HG02884 (cell line): Measurements from ENCODE around the gene GBF1.
A peak's percentile ranks its signal among the peaks of the same experiment; 100 is the strongest.
"Not testable (repeated sequence)": the region's sequence is repeated elsewhere in the genome, so short reads cannot be mapped to it uniquely, and the experiment has no call there.

Source experiments
- ATAC-seq: cut with Tn5 transposase; IDR thresholded peaks from one replicate; pipeline ENCODE4 v1.9.1; 2021; ENCODE audit warnings: mild to moderate bottlenecking, moderate library complexity; ENCODE audit not compliant: unreplicated experiment

GBF1 gene, protein sequence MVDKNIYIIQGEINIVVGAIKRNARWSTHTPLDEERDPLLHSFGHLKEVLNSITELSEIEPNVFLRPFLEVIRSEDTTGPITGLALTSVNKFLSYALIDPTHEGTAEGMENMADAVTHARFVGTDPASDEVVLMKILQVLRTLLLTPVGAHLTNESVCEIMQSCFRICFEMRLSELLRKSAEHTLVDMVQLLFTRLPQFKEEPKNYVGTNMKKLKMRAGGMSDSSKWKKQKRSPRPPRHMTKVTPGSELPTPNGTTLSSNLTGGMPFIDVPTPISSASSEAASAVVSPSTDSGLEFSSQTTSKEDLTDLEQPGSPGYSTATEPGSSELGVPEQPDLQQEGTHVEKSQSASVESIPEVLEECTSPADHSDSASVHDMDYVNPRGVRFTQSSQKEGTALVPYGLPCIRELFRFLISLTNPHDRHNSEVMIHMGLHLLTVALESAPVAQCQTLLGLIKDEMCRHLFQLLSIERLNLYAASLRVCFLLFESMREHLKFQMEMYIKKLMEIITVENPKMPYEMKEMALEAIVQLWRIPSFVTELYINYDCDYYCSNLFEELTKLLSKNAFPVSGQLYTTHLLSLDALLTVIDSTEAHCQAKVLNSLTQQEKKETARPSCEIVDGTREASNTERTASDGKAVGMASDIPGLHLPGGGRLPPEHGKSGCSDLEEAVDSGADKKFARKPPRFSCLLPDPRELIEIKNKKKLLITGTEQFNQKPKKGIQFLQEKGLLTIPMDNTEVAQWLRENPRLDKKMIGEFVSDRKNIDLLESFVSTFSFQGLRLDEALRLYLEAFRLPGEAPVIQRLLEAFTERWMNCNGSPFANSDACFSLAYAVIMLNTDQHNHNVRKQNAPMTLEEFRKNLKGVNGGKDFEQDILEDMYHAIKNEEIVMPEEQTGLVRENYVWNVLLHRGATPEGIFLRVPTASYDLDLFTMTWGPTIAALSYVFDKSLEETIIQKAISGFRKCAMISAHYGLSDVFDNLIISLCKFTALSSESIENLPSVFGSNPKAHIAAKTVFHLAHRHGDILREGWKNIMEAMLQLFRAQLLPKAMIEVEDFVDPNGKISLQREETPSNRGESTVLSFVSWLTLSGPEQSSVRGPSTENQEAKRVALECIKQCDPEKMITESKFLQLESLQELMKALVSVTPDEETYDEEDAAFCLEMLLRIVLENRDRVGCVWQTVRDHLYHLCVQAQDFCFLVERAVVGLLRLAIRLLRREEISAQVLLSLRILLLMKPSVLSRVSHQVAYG (N-terminal part only)

DNA sequence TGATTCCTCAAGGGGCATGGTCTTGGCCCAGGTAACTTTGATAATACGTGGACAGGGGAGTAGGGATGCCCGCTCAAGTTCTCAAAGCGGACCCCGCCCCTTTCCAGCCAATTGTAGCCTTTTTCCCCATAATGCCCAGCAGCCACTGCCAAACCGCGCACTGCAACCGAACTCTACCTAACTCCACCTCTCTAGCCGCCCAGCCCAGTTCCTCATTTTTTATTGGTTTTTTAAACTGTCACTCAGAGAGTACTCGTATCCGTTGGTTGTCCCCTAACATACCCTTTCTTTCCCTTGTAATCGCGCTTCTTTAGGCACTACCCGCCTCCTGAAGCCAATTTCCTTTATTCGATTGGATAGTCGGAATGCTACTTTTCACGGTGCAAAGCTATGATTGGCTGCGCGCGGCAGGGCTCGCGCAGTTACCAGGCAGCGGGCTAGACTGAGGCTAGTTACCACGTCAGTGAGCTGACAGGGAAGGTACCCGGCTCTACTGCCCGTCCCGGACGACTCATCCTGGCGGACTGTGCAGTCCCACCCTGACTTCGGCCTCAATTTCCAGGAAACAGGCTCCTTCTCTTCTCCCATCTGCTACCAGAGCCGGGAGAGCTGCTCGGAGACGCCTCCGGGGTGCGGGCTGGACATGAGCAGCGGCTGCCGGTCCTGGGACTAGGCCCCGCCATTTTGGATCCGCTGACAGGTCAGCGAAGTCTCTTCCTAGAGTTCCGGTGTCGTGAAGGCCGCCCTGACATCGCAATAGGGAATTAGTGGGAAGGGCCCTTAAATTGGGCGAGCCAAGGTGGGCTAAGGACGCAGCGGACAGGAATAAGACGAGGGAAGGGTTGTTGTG lies at the start of gene GBF1:
GBF1 (plus strand) TSS at position 451 of the 850 bp plus-strand sequence. CDS start 13,407 bp downstream, outside the sequence.
- peak; percentile 90 for ATAC-seq

GRCh38 chr10:102196893-102197292 lies 48.4 kb upstream of the GBF1 start:
- no peak for ATAC-seq

DNA sequence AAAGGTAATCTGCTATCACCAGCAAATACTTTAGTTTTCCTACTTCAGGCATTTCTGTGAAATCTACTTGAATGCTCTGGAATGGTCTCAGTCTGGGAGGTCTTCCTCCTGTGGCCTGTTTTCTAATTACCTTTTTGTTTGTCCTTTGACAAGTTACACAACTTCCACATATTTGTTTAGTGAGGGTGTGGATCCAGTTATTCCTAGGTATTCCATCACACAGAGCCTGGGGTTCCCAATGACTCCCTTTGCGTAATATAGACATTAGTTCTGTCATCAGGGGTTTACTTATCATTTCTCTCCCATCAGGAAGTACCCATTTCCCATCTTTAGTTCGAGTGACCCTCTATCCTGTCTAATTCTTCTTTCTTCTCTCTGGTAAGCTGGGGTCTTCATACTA lies 47.3 kb upstream of the GBF1 start:
- ATAC-seq = no peak

GRCh38 chr10:102200751-102201640 lies 44.3 kb upstream of the GBF1 start:
- ATAC-seq = no peak

DNA sequence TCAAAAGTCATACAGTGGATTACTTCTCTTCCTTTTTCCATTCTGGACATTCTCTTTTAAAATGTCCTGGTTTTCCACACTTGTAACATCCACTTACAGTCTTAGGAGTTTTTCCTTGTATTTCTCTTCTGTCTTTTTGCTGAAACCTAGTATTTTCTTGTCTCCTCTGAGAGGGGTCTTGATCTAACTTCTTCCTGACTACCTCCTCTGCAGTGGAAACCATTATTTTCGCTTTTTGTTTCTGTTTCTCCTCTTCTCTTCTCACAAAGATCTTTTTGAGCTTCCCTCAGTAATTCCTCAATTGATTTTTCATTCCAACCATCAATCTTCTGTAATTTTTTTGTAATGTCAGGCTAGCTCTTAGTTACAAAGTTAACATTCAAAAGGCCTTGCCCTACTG lies 42.9 kb upstream of the GBF1 start:
- ATAC-seq = no peak

- no peak for ATAC-seq
Observed at GRCh38 chr10:102208311-102209035, 36.9 kb upstream of the GBF1 start.

GRCh38 chr10:102211615-102212299 lies 33.6 kb upstream of the GBF1 start:
- no peak for ATAC-seq

- ATAC-seq = not testable (repeated sequence)
Observed at GRCh38 chr10:102213599-102213998, 31.7 kb upstream of the GBF1 start.

GRCh38 chr10:102219370-102219769 lies 26.0 kb upstream of the GBF1 start:
- no peak for ATAC-seq

GRCh38 chr10:102220612-102221011 lies 24.7 kb upstream of the GBF1 start:
- ATAC-seq = no peak

- no peak for ATAC-seq
Observed at GRCh38 chr10:102222797-102223196, 22.5 kb upstream of the GBF1 start.

DNA sequence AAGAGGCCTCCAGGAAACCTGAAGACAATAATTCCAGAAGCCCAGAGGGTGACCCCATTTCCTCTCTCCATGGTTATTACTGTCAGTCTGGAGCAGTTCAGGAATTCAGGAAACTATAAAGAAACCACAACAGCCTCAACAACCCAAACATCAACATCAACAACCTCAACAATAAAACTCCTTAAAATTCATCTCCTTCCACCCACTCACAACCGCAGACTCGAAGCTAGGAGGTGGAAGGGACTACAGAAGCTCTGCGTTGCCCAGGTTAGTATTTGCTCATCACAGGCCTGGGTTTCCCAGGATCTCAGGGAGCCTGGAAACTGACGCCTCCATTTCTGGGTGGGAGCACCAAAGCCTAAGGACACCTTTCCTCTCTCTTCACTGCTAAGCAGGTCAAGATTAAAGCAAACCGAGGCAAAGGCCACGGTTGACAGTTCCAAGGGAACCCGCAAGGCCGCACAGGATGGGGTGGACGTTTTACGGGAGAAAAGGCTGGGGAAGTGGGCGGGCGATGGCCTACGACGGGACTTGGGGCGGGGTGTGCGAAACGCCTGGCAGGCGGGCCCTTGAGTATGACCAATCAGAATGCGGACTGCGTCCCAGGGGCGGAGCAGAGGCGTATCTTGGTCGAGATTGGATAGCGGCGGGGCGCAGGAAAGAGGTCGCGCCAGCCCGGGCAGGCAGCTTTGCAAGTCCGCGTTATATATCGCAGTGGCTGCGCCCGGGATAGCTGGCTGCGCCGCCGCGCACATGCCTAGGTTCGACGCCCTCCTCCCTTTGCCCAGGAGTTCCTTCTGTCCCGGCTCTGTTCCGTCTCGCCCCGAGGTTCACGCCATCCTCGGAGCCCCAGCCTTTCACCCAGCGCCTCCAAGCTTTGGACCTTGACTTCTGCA lies 19.4 kb upstream of the GBF1 start, which contains the start of gene ELOVL3:
ELOVL3 (plus strand) TSS at position 654 of the 896 bp plus-strand sequence. CDS start 250 bp downstream, outside the sequence.
- peak; percentile 78 for ATAC-seq

DNA sequence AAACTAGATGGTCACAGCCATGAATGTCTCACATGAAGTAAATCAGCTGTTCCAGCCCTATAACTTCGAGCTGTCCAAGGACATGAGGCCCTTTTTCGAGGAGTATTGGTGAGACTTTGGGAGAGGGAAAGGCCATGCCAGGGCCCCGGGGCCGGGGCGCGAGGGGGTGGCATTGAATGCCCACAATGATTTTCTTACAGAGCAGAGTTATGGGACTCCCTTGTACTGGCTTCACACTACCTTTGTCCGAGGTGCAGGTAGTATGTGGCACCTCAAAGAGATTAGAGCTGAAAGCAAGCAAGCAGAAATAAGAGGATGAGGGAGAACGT lies 18.8 kb upstream of the GBF1 start:
- no peak for ATAC-seq

DNA sequence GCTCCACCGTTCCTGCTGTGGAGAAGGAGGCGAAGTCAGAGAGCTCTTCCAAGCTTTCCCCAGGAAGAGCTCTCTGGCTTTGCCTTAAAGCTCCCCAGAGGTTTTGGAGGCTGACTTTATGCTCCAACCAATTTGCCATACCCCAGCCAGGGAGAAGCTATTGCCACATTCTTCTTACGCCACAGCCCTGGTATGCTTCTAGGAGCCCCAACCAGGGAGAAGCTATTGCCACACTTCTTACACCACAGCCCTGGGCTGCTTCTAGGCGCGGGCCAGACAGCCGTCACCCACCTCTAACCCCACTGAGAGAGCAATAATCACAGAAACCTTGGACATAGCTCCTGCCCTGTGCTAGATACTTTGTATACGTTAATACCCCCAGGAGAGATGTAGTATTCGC lies 18.3 kb upstream of the GBF1 start:
- no peak for ATAC-seq

GRCh38 chr10:102229810-102230263 lies 15.5 kb upstream of the GBF1 start:
- ATAC-seq = no peak

- no peak for ATAC-seq
Observed at GRCh38 chr10:102230264-102230860, 15.0 kb upstream of the GBF1 start.
